Fibroblast of pulmonary artery (primary cell): Measurements from ENCODE around the gene PRR33.
A peak's percentile ranks its signal among the peaks of the same experiment; 100 is the strongest.

Source experiments
- DNase-seq: peaks from one replicate; pipeline ENCODE4 v3.0.0-alpha.2; 2010; ENCODE audit warnings: low read depth
- H3K4me3 ChIP-seq: replicated peaks from 2 replicates; pipeline ENCODE4 v1.5.1; 2011; ENCODE audit warnings: low read depth, mild to moderate bottlenecking, control low read depth, low read length, moderate library complexity
- TF ChIP-seq, protein P1 (sequence below): IDR thresholded peaks from 2 replicates; pipeline ENCODE4 v1.5.1; 2011; ENCODE audit warnings: mild to moderate bottlenecking, control low read depth, low read length, inconsistent platforms; ENCODE audit errors: missing control alignments

Gene PRR33

DNA sequence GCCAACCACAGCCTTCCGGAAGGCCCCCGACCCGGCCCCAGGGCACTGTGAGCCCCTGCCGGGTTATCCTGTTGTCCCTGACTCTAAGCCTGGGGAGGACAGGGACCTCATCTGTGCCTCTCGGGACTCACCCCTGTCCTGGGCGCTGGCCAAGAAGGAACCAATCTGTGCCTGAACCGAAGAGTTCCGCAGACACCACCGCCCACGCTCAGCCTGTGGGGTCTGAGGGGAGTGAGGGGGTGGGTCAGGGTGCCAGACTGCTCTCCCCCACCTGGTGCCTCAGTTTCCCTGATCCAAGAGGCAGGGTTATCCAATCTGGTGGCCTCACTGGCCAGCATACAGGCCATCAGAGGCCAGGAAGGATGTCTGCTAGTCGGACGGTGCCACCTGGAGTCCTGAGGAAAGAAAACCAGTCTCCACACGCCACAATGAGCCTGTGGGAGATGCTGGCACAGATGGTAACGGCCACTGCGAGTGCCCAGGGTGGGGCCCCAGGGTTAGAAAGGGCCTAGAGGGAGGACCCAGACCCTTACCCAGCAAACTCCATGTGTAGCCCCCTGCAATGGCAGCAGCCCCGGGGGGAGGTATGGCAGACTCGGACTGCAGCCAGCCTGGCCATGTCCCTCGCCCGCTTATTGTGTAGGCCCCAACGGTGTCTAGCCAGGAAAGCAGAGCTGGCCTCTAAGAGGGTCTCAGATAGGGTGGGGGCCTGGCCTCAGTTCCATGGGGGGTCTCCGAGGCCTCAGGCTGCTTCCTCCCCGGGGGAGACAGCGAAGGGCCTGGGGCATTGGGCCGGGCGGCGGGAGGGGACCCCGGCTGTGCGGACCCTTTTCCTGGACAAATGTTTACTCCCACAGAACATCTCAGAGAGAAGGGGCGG lies 27.0 kb upstream of the PRR33 start:
- TF ChIP-seq, protein P1, sequence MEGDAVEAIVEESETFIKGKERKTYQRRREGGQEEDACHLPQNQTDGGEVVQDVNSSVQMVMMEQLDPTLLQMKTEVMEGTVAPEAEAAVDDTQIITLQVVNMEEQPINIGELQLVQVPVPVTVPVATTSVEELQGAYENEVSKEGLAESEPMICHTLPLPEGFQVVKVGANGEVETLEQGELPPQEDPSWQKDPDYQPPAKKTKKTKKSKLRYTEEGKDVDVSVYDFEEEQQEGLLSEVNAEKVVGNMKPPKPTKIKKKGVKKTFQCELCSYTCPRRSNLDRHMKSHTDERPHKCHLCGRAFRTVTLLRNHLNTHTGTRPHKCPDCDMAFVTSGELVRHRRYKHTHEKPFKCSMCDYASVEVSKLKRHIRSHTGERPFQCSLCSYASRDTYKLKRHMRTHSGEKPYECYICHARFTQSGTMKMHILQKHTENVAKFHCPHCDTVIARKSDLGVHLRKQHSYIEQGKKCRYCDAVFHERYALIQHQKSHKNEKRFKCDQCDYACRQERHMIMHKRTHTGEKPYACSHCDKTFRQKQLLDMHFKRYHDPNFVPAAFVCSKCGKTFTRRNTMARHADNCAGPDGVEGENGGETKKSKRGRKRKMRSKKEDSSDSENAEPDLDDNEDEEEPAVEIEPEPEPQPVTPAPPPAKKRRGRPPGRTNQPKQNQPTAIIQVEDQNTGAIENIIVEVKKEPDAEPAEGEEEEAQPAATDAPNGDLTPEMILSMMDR = no peak
- no peak for DNase-seq
- no peak overlapping the region for H3K4me3 ChIP-seq

DNA sequence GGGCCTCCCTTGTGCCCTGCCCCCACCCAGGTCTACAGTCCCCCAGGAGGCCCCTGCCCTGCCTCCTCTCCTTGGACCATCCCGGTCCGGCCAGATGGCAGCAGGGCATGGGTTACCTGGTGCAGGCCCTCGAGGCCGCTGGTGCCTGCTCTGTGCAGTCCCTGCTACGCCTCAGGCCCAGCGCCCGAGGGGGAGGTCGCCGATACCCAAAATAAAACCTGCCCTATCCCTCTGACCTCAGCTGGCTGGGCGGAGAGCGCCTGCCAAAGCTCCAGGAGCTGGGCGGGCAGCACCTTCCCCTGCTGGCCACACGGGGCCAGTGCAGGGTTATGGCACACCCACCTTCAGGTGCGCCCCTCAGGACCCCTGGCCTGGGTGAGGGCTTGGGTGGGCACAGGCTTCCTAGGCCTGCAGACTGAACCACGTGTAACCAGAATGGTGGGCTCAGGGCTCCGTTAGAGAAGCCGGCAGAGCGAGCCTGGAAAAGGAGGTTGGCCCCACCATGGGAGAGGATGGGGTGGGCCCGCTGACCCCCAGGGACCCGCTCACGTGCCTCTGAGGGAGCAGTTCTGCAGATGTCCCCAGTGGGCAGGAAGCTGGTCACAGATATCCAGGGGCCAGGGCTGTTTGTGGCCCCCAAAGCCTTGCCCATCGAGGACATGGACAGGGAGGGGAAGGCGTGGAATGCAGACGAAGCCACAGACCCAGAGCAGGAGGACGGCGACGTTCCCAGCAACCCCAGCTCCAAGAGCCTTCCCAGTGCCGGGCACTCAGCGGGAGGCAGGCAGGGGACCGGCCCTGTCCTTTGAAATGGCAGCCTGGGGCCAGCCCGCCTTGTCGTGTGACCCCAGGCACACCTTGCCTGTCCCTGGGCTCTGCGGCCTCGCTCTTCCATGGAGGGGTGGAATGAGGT lies 26.1 kb upstream of the PRR33 start:
- H3K4me3 ChIP-seq = no peak overlapping the region
- TF ChIP-seq, protein P1 = peak; percentile 27
- no peak for DNase-seq

GRCh38 chr11:1916986-1917522 lies 25.4 kb upstream of the PRR33 start:
- H3K4me3 ChIP-seq = no peak overlapping the region
- no peak for DNase-seq
- TF ChIP-seq, protein P1 = no peak

- no peak for DNase-seq
- TF ChIP-seq, protein P1 = no peak
- no peak overlapping the region for H3K4me3 ChIP-seq
Measured at GRCh38 chr11:1916132-1916985, 24.7 kb upstream of the PRR33 start.

- DNase-seq = no peak
- TF ChIP-seq, protein P1 = no peak
- no peak overlapping the region for H3K4me3 ChIP-seq
Measured at GRCh38 chr11:1915795-1916131, 24.1 kb upstream of the PRR33 start.
